GM21825 (cell line): ENCODE data around the gene MITF.
"Not testable (repeated sequence)": the region's sequence is repeated elsewhere in the genome, so short reads cannot be mapped to it uniquely, and the experiment has no call there.

Source experiments
- ATAC-seq: cut with Tn5 transposase; IDR thresholded peaks from one replicate; pipeline ENCODE4 v1.9.1; 2021; ENCODE audit warnings: mild to moderate bottlenecking, moderate library complexity; ENCODE audit not compliant: unreplicated experiment

MITF gene

GRCh38 chr3:69901802-69902201, 162.5 kb downstream of the MITF start:
- no peak for ATAC-seq

- ATAC-seq = no peak
Observed at GRCh38 chr3:69902386-69902785, 163.1 kb downstream of the MITF start.

- no peak for ATAC-seq
Observed at GRCh38 chr3:69906351-69906966, 167.2 kb downstream of the MITF start.

GRCh38 chr3:69907554-69907953, 168.3 kb downstream of the MITF start:
- ATAC-seq = no peak

- not testable (repeated sequence) for ATAC-seq
Observed at GRCh38 chr3:69909859-69910258, 170.6 kb downstream of the MITF start.

GRCh38 chr3:69913422-69913821, 174.2 kb downstream of the MITF start:
- ATAC-seq = no peak

GRCh38 chr3:69914395-69914794, 175.1 kb downstream of the MITF start:
- ATAC-seq = no peak

- no peak for ATAC-seq
Observed at GRCh38 chr3:69915726-69916125, 176.5 kb downstream of the MITF start.

GRCh38 chr3:69920009-69920408, 180.7 kb downstream of the MITF start:
- not testable (repeated sequence) for ATAC-seq

- ATAC-seq = no peak
Observed at GRCh38 chr3:69921651-69922050, 182.4 kb downstream of the MITF start.

- ATAC-seq = no peak
Observed at GRCh38 chr3:69922521-69923000, 183.3 kb downstream of the MITF start.

GRCh38 chr3:69925506-69925905, 186.2 kb downstream of the MITF start:
- ATAC-seq = no peak

- ATAC-seq = no peak
Observed at GRCh38 chr3:69926385-69926784, 187.1 kb downstream of the MITF start.

- no peak for ATAC-seq
Observed at GRCh38 chr3:69927571-69927970, 188.3 kb downstream of the MITF start.

GRCh38 chr3:69929019-69929418, 189.8 kb downstream of the MITF start:
- no peak for ATAC-seq

- no peak for ATAC-seq
Observed at GRCh38 chr3:69930564-69930963, 191.3 kb downstream of the MITF start.

GRCh38 chr3:69932087-69932486, 192.8 kb downstream of the MITF start:
- ATAC-seq = no peak

GRCh38 chr3:69932501-69932900, 193.2 kb downstream of the MITF start:
- ATAC-seq = no peak

- no peak for ATAC-seq
Observed at GRCh38 chr3:69934398-69934797, 195.1 kb downstream of the MITF start.

GRCh38 chr3:69936266-69936665, 197.0 kb downstream of the MITF start:
- no peak for ATAC-seq

GRCh38 chr3:69938061-69938460, 198.8 kb downstream of the MITF start:
- ATAC-seq = no peak

- no peak for ATAC-seq
Observed at GRCh38 chr3:69938931-69939330, 199.7 kb downstream of the MITF start.

GRCh38 chr3:69941037-69941436, 201.8 kb downstream of the MITF start:
- ATAC-seq = no peak
